ENCODE data around the gene IL1RAPL1.
A peak's percentile ranks its signal among the peaks of the same experiment; 100 is the strongest.

Gene IL1RAPL1

DNA sequence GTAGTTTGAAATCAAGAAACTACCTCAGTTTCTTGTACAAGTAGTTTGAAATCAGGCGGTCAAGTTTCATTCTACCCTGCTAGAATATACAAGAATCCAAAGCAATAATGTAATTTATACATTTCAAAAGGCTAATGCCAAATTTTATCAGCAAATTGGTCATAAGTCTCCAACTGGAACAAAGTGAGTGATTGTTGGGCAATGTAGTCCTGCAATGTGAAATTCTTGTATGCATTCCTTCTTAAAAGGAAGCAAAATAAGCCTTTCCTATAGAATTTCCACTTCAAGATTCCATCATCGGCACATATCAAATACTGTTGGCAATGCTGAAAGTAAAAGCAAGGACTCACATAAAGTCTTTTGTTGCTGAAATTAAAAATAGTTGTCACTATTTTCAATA is 334.9 kb downstream of the IL1RAPL1 start:
- DNase-seq (ENCODE audit: low spot score): no peak
- TF ChIP-seq, protein P1, sequence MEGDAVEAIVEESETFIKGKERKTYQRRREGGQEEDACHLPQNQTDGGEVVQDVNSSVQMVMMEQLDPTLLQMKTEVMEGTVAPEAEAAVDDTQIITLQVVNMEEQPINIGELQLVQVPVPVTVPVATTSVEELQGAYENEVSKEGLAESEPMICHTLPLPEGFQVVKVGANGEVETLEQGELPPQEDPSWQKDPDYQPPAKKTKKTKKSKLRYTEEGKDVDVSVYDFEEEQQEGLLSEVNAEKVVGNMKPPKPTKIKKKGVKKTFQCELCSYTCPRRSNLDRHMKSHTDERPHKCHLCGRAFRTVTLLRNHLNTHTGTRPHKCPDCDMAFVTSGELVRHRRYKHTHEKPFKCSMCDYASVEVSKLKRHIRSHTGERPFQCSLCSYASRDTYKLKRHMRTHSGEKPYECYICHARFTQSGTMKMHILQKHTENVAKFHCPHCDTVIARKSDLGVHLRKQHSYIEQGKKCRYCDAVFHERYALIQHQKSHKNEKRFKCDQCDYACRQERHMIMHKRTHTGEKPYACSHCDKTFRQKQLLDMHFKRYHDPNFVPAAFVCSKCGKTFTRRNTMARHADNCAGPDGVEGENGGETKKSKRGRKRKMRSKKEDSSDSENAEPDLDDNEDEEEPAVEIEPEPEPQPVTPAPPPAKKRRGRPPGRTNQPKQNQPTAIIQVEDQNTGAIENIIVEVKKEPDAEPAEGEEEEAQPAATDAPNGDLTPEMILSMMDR (conservative IDR thresholded peaks at IDR 0.05; ENCODE audit: low read depth): no peak
- ChIA-PET POLR2A (ENCODE audit: low non-redundant PET) (no interaction called here), CTCF (no interaction called here)
- no peak overlapping the region for H3K27ac ChIP-seq

DNA sequence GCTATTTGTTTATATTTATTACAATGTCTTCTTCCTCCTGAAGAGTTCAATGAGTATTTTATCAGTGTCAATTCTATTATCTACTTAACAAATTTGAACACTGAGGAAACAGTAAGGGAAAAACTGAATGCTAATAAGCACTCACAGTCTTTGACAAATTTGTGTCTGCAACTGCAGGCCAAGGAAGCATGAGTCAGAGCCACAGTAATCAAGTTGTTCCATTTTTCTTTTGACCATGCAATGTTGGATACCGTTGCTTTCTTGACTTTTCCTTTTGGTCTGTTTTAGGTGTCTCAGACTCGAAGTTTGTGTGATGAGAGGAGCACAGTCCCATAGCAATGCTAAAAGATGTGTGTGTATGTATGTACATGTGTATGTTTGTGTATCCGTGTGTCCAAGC is 359.6 kb downstream of the IL1RAPL1 start:
- ChIA-PET CTCF (no interaction called here), POLR2A (ENCODE audit: low non-redundant PET) (no interaction called here)

GRCh38 chrX:28960063-28960462 is 372.8 kb downstream of the IL1RAPL1 start:
- TF ChIP-seq, protein P1 (conservative IDR thresholded peaks at IDR 0.05; ENCODE audit: low read depth): no peak

More for the DNA sequence above, 359.6 kb downstream of the IL1RAPL1 start:
- H3K27ac ChIP-seq: no peak overlapping the region
- TF ChIP-seq, protein P1 (conservative IDR thresholded peaks at IDR 0.05; ENCODE audit: low read depth): no peak
- DNase-seq (ENCODE audit: low spot score): no peak

GRCh38 chrX:28966331-28966730 is 379.1 kb downstream of the IL1RAPL1 start:
- TF ChIP-seq, protein P1 (conservative IDR thresholded peaks at IDR 0.05; ENCODE audit: low read depth): no peak
- no peak overlapping the region for H3K27ac ChIP-seq
- no peak for DNase-seq (ENCODE audit: low spot score)
- CTCF ChIA-PET: no interaction called here
- POLR2A ChIA-PET (ENCODE audit: low non-redundant PET): no interaction called here

More at GRCh38 chrX:28960063-28960462, 372.8 kb downstream of the IL1RAPL1 start:
- DNase-seq (ENCODE audit: low spot score): no peak
- no peak overlapping the region for H3K27ac ChIP-seq
- POLR2A ChIA-PET (ENCODE audit: low non-redundant PET): no interaction called here
- CTCF ChIA-PET: no interaction called here

- H3K27ac ChIP-seq: no peak overlapping the region
- TF ChIP-seq, protein P1 (conservative IDR thresholded peaks at IDR 0.05; ENCODE audit: low read depth): no peak
- POLR2A ChIA-PET (ENCODE audit: low non-redundant PET): no interaction called here
- CTCF ChIA-PET: interaction anchor here (0.7 kb wide), 1 partner anchor 1393 kb away, joined by 3 read pairs; no protein-coding TSS in a partner anchor
- DNase-seq (ENCODE audit: low spot score): no peak
Observed at GRCh38 chrX:28969126-28969525, 381.9 kb downstream of the IL1RAPL1 start.

GRCh38 chrX:28979877-28980276 is 392.6 kb downstream of the IL1RAPL1 start:
- ChIA-PET CTCF (no interaction called here), POLR2A (ENCODE audit: low non-redundant PET) (no interaction called here)
- H3K27ac ChIP-seq: no peak overlapping the region
- TF ChIP-seq, protein P1 (conservative IDR thresholded peaks at IDR 0.05; ENCODE audit: low read depth): no peak
- peak; percentile 0 for DNase-seq (ENCODE audit: low spot score)

DNA sequence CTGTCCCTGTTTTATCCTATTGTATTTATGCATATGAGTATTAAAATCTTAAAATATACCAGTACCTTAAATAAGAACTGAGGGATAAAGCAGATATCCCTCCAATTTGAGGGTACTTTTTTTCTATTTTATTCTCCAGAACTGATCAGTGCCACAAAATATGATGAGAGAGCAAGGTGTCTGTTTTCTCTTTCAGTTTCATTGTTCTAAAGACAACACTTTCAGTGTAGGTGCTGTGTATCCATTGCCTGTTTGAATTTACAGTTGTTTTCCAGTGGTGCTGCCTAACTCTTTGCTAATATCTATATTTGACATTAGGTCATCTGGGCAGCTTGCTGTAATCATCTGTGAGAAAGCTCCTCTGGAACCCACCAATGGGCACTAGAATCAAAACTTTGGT is 394.7 kb downstream of the IL1RAPL1 start:
- TF ChIP-seq, protein P1 (conservative IDR thresholded peaks at IDR 0.05; ENCODE audit: low read depth): no peak
- DNase-seq (ENCODE audit: low spot score): no peak
- H3K27ac ChIP-seq: no peak overlapping the region
- ChIA-PET POLR2A (ENCODE audit: low non-redundant PET) (no interaction called here), CTCF (no interaction called here)

All from RWPE1 (cell line).